Neuronal stem cell (in vitro differentiated cells): ENCODE results near the gene CDH24.
A peak's percentile ranks its signal among the peaks of the same experiment; 100 is the strongest.
"Not testable (repeated sequence)": the region's sequence is repeated elsewhere in the genome, so short reads cannot be mapped to it uniquely, and the experiment has no call there.

Source experiments
- DNase-seq: peaks from one replicate; pipeline ENCODE4 v3.0.0-alpha.2; 2013; ENCODE audit warnings: low spot score
- H2AFZ ChIP-seq: one replicate; pipeline ENCODE4 v1.6.1; 2013; ENCODE audit warnings: mild to moderate bottlenecking, low read length, inconsistent platforms
- H2AK5ac ChIP-seq: 2 replicates; pipeline ENCODE4 v1.6.1; 2013; ENCODE audit warnings: low read depth, mild to moderate bottlenecking, inconsistent platforms, low read length, moderate library complexity, mixed read lengths
- H2BK120ac ChIP-seq: 2 replicates; pipeline ENCODE4 v1.6.1; 2013; ENCODE audit warnings: low read depth, mild to moderate bottlenecking, inconsistent platforms, low read length, moderate library complexity, mixed read lengths
- H2BK12ac ChIP-seq: one replicate; pipeline ENCODE4 v1.6.1; 2013; ENCODE audit warnings: low read length, inconsistent platforms
- H2BK15ac ChIP-seq: 2 replicates; pipeline ENCODE4 v1.6.1; 2013; ENCODE audit warnings: mild to moderate bottlenecking, low read length, inconsistent platforms, mixed read lengths
- H2BK5ac ChIP-seq: one replicate; pipeline ENCODE4 v1.6.1; 2013; ENCODE audit warnings: inconsistent platforms, mild to moderate bottlenecking, low read length, moderate library complexity
- H3K14ac ChIP-seq: one replicate; pipeline ENCODE4 v1.6.1; 2013; ENCODE audit warnings: low read length, inconsistent platforms
- H3K18ac ChIP-seq: 2 replicates; pipeline ENCODE4 v1.6.1; 2013; ENCODE audit warnings: low read length, inconsistent platforms
- H3K23ac ChIP-seq: 2 replicates; pipeline ENCODE4 v1.6.1; 2013; ENCODE audit warnings: low read depth, mild to moderate bottlenecking, mixed read lengths, low read length, inconsistent platforms; ENCODE audit not compliant: poor library complexity
- H3K27ac ChIP-seq: replicated peaks from 3 replicates; pipeline ENCODE4 v1.5.1; 2013; ENCODE audit warnings: low read length, inconsistent platforms
- H3K27me3 ChIP-seq, 3 experiments: 2 replicates each; pipeline ENCODE4 v1.6.1; 2013; ENCODE audit warnings: low read length in 3 of 3, mild to moderate bottlenecking in 2 of 3, inconsistent platforms in 1 of 3, low read depth in 1 of 3, mixed read lengths in 1 of 3, moderate library complexity in 1 of 3; ENCODE audit not compliant: control insufficient read depth in 3 of 3, insufficient read depth in 3 of 3
- H3K36me3 ChIP-seq, 2 donors: replicated peaks in 1 of 2; 2 replicates each; pipeline ENCODE4 v1.6.1; 2013; ENCODE audit warnings: low read length in 2 of 2; ENCODE audit not compliant: control insufficient read depth in 2 of 2, insufficient read depth in 2 of 2
- H3K4ac ChIP-seq: 2 replicates; pipeline ENCODE4 v1.6.1; 2013; ENCODE audit warnings: inconsistent platforms, mild to moderate bottlenecking, low read length, moderate library complexity
- H3K4me1 ChIP-seq, 2 donors: 1 replicate in 1 of 2; 2 replicates in 1 of 2; pipeline ENCODE4 v1.6.1; 2013; ENCODE audit warnings: low read length in 2 of 2, low read depth in 1 of 2; ENCODE audit not compliant: control insufficient read depth in 2 of 2, insufficient read depth in 1 of 2
- H3K4me2 ChIP-seq: one replicate; pipeline ENCODE4 v1.6.1; 2013; ENCODE audit warnings: mild to moderate bottlenecking, low read length, inconsistent platforms; ENCODE audit not compliant: insufficient read depth, poor library complexity, severe bottlenecking
- H3K4me3 ChIP-seq, 2 donors: 2 replicates each; pipeline ENCODE4 v1.5.1; 2013; ENCODE audit warnings: low read length in 2 of 2, mild to moderate bottlenecking in 2 of 2, inconsistent platforms in 1 of 2, moderate library complexity in 1 of 2
- H3K79me1 ChIP-seq: one replicate; pipeline ENCODE4 v1.6.1; 2013; ENCODE audit warnings: low read depth, mild to moderate bottlenecking, inconsistent platforms, low read length, moderate library complexity
- H3K9ac ChIP-seq: one replicate; pipeline ENCODE4 v1.6.1; 2013; ENCODE audit warnings: mild to moderate bottlenecking, low read depth, low read length, inconsistent platforms; ENCODE audit not compliant: poor library complexity
- H3K9me3 ChIP-seq, 2 donors: replicated peaks in 1 of 2; 2 replicates each; pipeline versions ENCODE3 to v1.6.1; 2013; ENCODE audit warnings: low read length in 2 of 2, mild to moderate bottlenecking in 2 of 2, inconsistent platforms in 1 of 2, low read depth in 1 of 2, mixed read lengths in 1 of 2, moderate library complexity in 1 of 2; ENCODE audit not compliant: control insufficient read depth in 2 of 2, insufficient read depth in 1 of 2
- H4K8ac ChIP-seq: one replicate; pipeline ENCODE4 v1.6.1; 2013; ENCODE audit warnings: low read depth, mild to moderate bottlenecking, inconsistent platforms, low read length, moderate library complexity
- H4K91ac ChIP-seq: one replicate; pipeline ENCODE4 v1.6.1; 2013; ENCODE audit warnings: low read length, low read depth, mild to moderate bottlenecking, inconsistent platforms; ENCODE audit not compliant: poor library complexity
- WGBS, 2 donors: extraction: QIAGEN DNeasy Blood & Tissue Kit; methylation state at CpG; one replicate each; pipeline ENCODE4 v1.1.7; 2013; ENCODE audit warnings: missing lambda C conversion rate in 2 of 2, mixed read lengths in 1 of 2; ENCODE audit not compliant: insufficient read length in 2 of 2, insufficient replicate concordance in 1 of 2; ENCODE audit errors: extremely low coverage in 2 of 2; 5-methylcytosine and 5-hydroxymethylcytosine counted together

CDH24 gene

GRCh38 chr14:23017091-23017490, 40.2 kb downstream of the CDH24 start:
- Histone ChIP-seq H3K4me3 (no peak overlapping the region), H2AK5ac (no peak overlapping the region), H4K8ac (no peak overlapping the region), H2AFZ (no peak overlapping the region), H3K23ac (no peak overlapping the region), H3K36me3 (no peaks in the 10 kb centered on the region), H3K9me3 (no peaks in the 10 kb centered on the region), H2BK15ac (no peak overlapping the region), H2BK120ac (no peak overlapping the region), H3K9ac (no peak overlapping the region), H3K27me3 (no peaks in the 10 kb centered on the region), H3K27ac (no peak overlapping the region), H3K4me1 (peaks cover 0 to 4% of the 10 kb centered on the region in 2 donors), H3K79me1 (no peaks in the 10 kb centered on the region), H3K4ac (no peak overlapping the region), H4K91ac (no peak overlapping the region), H3K18ac (no peak overlapping the region), H2BK5ac (no peak overlapping the region), H2BK12ac (no peak overlapping the region), H3K4me2 (no peak overlapping the region), H3K14ac (no peak overlapping the region)
- WGBS, 2 donors, result no CpG with 5 or more reads among the region's 5 CpGs
- DNase-seq, result no peak

- Histone ChIP-seq H3K23ac (no peak overlapping the region), H2BK5ac (no peak overlapping the region), H3K79me1 (no peaks in the 10 kb centered on the region), H3K9me3 (no peaks in the 10 kb centered on the region), H3K27me3 (no peaks in the 10 kb centered on the region), H2AK5ac (no peak overlapping the region), H3K9ac (no peak overlapping the region), H3K27ac (no peak overlapping the region), H2BK15ac (no peak overlapping the region), H2AFZ (peak overlapping the region; percentile 85), H2BK12ac (no peak overlapping the region), H3K36me3 (no peaks in the 10 kb centered on the region), H3K4me3 (no peak overlapping the region), H3K4me1 (no peaks in the 10 kb centered on the region), H4K91ac (no peak overlapping the region), H3K4me2 (no peak overlapping the region), H4K8ac (no peak overlapping the region), H3K4ac (no peak overlapping the region), H3K18ac (no peak overlapping the region), H3K14ac (no peak overlapping the region), H2BK120ac (no peak overlapping the region)
- DNase-seq, result no peak
- no CpG with 5 or more reads among the region's 4 CpGs for WGBS, 2 donors
Observed at GRCh38 chr14:23015618-23016017, 41.7 kb downstream of the CDH24 start.

GRCh38 chr14:23013749-23014054, 43.6 kb downstream of the CDH24 start:
- H2BK15ac ChIP-seq, H3K9ac ChIP-seq, H3K4me3 ChIP-seq, H2AFZ ChIP-seq, H2AK5ac ChIP-seq, H3K27me3 ChIP-seq, H4K91ac ChIP-seq, H2BK5ac ChIP-seq, H3K36me3 ChIP-seq, H4K8ac ChIP-seq, H3K23ac ChIP-seq, H2BK120ac ChIP-seq, H3K4me2 ChIP-seq, DNase-seq, H3K79me1 ChIP-seq, H3K4me1 ChIP-seq, H3K27ac ChIP-seq, H2BK12ac ChIP-seq, H3K18ac ChIP-seq, H3K9me3 ChIP-seq, H3K4ac ChIP-seq, H3K14ac ChIP-seq: not testable (repeated sequence)
- no CpG with 5 or more reads among the region's 5 CpGs for WGBS, 2 donors

GRCh38 chr14:23013054-23013748, 44.1 kb downstream of the CDH24 start:
- H2BK120ac ChIP-seq, result no peak overlapping the region
- no CpG with 5 or more reads among the region's 6 CpGs for WGBS, 2 donors
- H3K36me3 ChIP-seq, result no peaks in the 10 kb centered on the region
- H2BK5ac ChIP-seq, result no peak overlapping the region
- no peak overlapping the region for H3K23ac ChIP-seq
- no peak overlapping the region for H3K27ac ChIP-seq
- H2AK5ac ChIP-seq, result no peak overlapping the region
- H3K27me3 ChIP-seq, result no peaks in the 10 kb centered on the region
- H2BK12ac ChIP-seq, result no peak overlapping the region
- no peak overlapping the region for H2BK15ac ChIP-seq
- H3K4ac ChIP-seq, result no peak overlapping the region
- H2AFZ ChIP-seq, result no peak overlapping the region
- H3K4me1 ChIP-seq, result peaks cover 2 to 3% of the 10 kb centered on the region in 2 donors
- H3K9ac ChIP-seq, result no peak overlapping the region
- H3K14ac ChIP-seq, result no peak overlapping the region
- H3K4me2 ChIP-seq, result no peak overlapping the region
- no peaks in the 10 kb centered on the region for H3K79me1 ChIP-seq
- H3K9me3 ChIP-seq, result peaks cover 0 to under 1% of the 10 kb centered on the region in 2 donors
- H3K18ac ChIP-seq, result no peak overlapping the region
- DNase-seq, result no peak
- no peak overlapping the region for H4K8ac ChIP-seq
- H4K91ac ChIP-seq, result no peak overlapping the region
- no peak overlapping the region for H3K4me3 ChIP-seq
